NB4 (cell line): ENCODE measurements around the gene GBF1.

Experiments used
- CTCF ChIP-seq: IDR thresholded peaks from one replicate; pipeline ENCODE4 v1.5.1; 2012; ENCODE audit warnings: low read depth, low read length
- MAX ChIP-seq: IDR thresholded peaks from 2 replicates; pipeline ENCODE4 v1.6.1; 2011; ENCODE audit warnings: low read depth, low read length
- POLR2A ChIP-seq: IDR thresholded peaks from 2 replicates; pipeline ENCODE4 v1.6.1; 2011; ENCODE audit warnings: mild to moderate bottlenecking; ENCODE audit not compliant: insufficient read length; ENCODE audit errors: extremely low read depth

- no peak for TF ChIP-seq CTCF
- no peak for TF ChIP-seq MAX
- TF ChIP-seq POLR2A, result no peak
Observed at GRCh38 chr10:102275343-102275742, 30.0 kb downstream of the GBF1 start.
